Neural crest cell (in vitro differentiated cells): ENCODE data around the gene MAPK14. TPM values are rescaled to one million over a fixed set of nuclear protein-coding genes. Genes with fewer than 3 reads are reported as not detected.

ENCODE experiments used
- DNase-seq: peaks from one replicate; pipeline ENCODE4 v3.0.0; 2021; ENCODE audit warnings: low read depth, mixed read lengths, low spot score
- H3K27ac Mint-ChIP-seq: one replicate; pipeline ENCODE4 v1.8.0; 2021; ENCODE audit warnings: mild to moderate bottlenecking, mixed read lengths; ENCODE audit not compliant: unreplicated experiment
- H3K27me3 Mint-ChIP-seq: 2 replicates; pipeline ENCODE4 v1.8.0; 2021; ENCODE audit warnings: low read depth, mild to moderate bottlenecking, mixed read lengths
- H3K36me3 Mint-ChIP-seq: 2 replicates; pipeline ENCODE4 v1.8.0; 2021; ENCODE audit warnings: low read depth, mild to moderate bottlenecking, mixed read lengths
- H3K4me1 Mint-ChIP-seq: 2 replicates; pipeline ENCODE4 v1.8.0; 2021; ENCODE audit warnings: mixed read lengths
- H3K4me3 Mint-ChIP-seq: one replicate; pipeline ENCODE4 v1.8.0; 2021; ENCODE audit warnings: mild to moderate bottlenecking, mixed read lengths
- H3K9me3 Mint-ChIP-seq: 2 replicates; pipeline ENCODE4 v1.8.0; 2021; ENCODE audit warnings: mixed read lengths
- CTCF ChIP-seq: fragments of 200-600 bp; sonication (generic); conservative IDR thresholded peaks from 2 replicates; pipeline ENCODE4 v1.5.0; 2021; ENCODE audit warnings: antibody characterized with exemption, mild to moderate bottlenecking
- total RNA-seq: library from RNA; stranded (reverse); gene quantifications from 2 replicates; pipeline ENCODE4 v1.2.1, GENCODE V29; 2021

The MAPK14 gene
- total RNA-seq, 1 donor from 2014 or later: 31.6 TPM

DNA sequence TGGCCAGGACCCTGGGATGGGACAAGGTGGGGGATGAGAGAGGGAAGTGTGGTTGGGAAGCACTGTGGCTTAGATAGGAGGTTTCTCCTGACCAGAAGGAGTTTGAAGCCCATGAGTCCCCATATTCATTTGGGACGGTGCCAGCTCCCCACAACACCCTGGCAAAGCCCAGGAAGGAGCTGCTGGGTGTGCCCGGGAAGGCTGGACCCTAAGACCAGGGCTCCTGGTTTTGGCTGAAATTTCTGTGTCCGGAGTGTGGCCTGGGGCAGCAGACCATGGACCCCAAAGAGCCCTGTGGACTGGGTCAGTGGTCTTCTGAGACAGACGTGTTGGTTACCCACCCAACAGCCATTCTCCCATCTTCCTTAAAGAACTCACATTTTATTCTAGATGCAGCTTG, 117.9 kb downstream of the MAPK14 start:
- no peak for DNase-seq
- H3K9me3 Mint-ChIP-seq: peaks cover 3% of the 10 kb centered on the region
- H3K4me3 Mint-ChIP-seq: no peak overlapping the region
- no peak for TF ChIP-seq CTCF
- H3K4me1 Mint-ChIP-seq: no peaks in the 10 kb centered on the region
- H3K36me3 Mint-ChIP-seq: no peaks in the 10 kb centered on the region
- no peak overlapping the region for H3K27ac Mint-ChIP-seq
- no peaks in the 10 kb centered on the region for H3K27me3 Mint-ChIP-seq

GRCh38 chr6:36147294-36147693, 119.7 kb downstream of the MAPK14 start:
- H3K4me3 Mint-ChIP-seq: no peak overlapping the region
- no peaks in the 10 kb centered on the region for H3K4me1 Mint-ChIP-seq

GRCh38 chr6:36149476-36149875, 121.9 kb downstream of the MAPK14 start:
- H3K4me1 Mint-ChIP-seq: no peaks in the 10 kb centered on the region
- H3K27ac Mint-ChIP-seq: no peak overlapping the region
- no peak for DNase-seq
- H3K4me3 Mint-ChIP-seq: no peak overlapping the region
- no peaks in the 10 kb centered on the region for H3K27me3 Mint-ChIP-seq
- peaks cover 5% of the 10 kb centered on the region for H3K9me3 Mint-ChIP-seq
- no peak for TF ChIP-seq CTCF
- H3K36me3 Mint-ChIP-seq: no peaks in the 10 kb centered on the region

More at GRCh38 chr6:36147294-36147693, 119.7 kb downstream of the MAPK14 start:
- peaks cover 3% of the 10 kb centered on the region for H3K9me3 Mint-ChIP-seq
- no peak overlapping the region for H3K27ac Mint-ChIP-seq
- DNase-seq: no peak
- no peaks in the 10 kb centered on the region for H3K36me3 Mint-ChIP-seq
- no peaks in the 10 kb centered on the region for H3K27me3 Mint-ChIP-seq
- no peak for TF ChIP-seq CTCF

GRCh38 chr6:36150283-36150682, 122.7 kb downstream of the MAPK14 start:
- no peak for DNase-seq
- no peak overlapping the region for H3K4me3 Mint-ChIP-seq
- no peaks in the 10 kb centered on the region for H3K27me3 Mint-ChIP-seq
- no peak overlapping the region for H3K27ac Mint-ChIP-seq
- peaks cover 5% of the 10 kb centered on the region for H3K9me3 Mint-ChIP-seq
- H3K4me1 Mint-ChIP-seq: no peaks in the 10 kb centered on the region
- no peak for TF ChIP-seq CTCF
- H3K36me3 Mint-ChIP-seq: no peaks in the 10 kb centered on the region

DNA sequence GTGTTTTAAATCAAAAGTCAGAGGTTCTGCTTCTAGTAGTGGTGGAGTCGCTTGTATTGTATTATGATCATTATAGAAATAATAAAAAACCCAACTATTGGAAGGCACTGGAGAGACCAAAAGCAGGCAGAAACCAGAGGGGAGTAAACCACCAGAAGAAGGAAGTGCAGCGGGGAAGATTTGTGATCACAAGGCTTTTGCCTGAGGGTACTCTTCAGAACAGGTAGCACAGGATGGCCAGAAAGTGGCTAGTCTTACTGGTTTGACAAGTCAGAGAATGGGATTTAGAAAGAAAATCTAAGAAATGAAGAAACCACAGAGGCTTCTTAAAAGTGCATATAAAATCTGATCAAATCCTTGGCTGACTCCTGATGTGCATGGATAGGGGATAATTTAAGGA, 126.7 kb downstream of the MAPK14 start:
- DNase-seq: no peak
- H3K9me3 Mint-ChIP-seq: peaks cover 9% of the 10 kb centered on the region
- no peak overlapping the region for H3K27ac Mint-ChIP-seq
- no peak for TF ChIP-seq CTCF
- H3K4me1 Mint-ChIP-seq: no peaks in the 10 kb centered on the region
- no peaks in the 10 kb centered on the region for H3K36me3 Mint-ChIP-seq
- no peaks in the 10 kb centered on the region for H3K27me3 Mint-ChIP-seq
- no peak overlapping the region for H3K4me3 Mint-ChIP-seq

DNA sequence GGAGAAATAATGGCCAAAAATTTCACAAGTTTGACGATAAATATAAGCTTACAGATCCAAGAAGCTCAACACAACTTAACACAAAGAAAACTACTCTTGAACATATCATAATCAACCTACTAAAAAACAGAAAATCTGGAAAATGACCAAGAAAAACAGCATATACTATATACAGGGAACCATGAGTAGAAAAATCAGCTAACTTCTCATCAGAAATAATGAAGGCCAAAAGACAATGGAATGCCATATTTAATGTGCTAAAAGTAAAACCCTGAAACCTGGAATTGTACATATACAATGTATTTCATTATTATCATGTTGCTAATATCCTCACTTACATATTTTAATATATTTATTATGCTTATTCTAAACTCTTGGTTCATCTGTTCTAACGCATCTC, 128.1 kb downstream of the MAPK14 start:
- H3K9me3 Mint-ChIP-seq: peaks cover 9% of the 10 kb centered on the region
- no peaks in the 10 kb centered on the region for H3K27me3 Mint-ChIP-seq

More for the DNA sequence above, 128.1 kb downstream of the MAPK14 start:
- no peaks in the 10 kb centered on the region for H3K4me1 Mint-ChIP-seq
- no peak for DNase-seq
- H3K27ac Mint-ChIP-seq: no peak overlapping the region
- no peaks in the 10 kb centered on the region for H3K36me3 Mint-ChIP-seq
- TF ChIP-seq CTCF: no peak
- H3K4me3 Mint-ChIP-seq: no peak overlapping the region
